ENCODE data around the gene GABRA4. TPM values are rescaled to one million over a fixed set of nuclear protein-coding genes. Genes with fewer than 3 reads are reported as not detected.

GABRA4 gene
- total and polyA plus RNA-seq, 5 donors from 2014 or later = not detected

DNA sequence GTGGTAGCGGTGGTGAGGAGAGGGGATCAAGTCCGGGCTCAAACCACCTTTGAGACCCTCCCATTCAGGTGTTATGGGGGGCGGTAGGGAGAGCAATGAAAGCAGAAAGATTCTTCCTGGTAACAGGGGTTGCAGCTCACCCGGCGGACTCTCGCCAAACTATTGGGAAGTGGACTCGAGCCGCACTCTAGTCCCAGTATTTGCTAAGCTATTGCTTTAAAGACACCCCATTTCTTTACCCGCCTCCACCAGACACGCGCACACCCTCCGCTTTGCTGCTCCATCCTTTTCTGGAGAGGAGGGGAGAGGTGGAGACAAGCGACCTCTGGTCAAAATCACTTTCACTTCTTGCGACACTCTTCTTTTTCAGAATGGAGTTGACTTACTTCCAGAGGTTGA, 625 bp upstream of the GABRA4 start:
- H3K27me3 ChIP-seq (ENCODE audit: control insufficient read depth, insufficient read depth, low read length) = peaks cover 23% of the 10 kb centered on the region
- peaks cover 47% of the 10 kb centered on the region for H3K27me3 Mint-ChIP-seq
- peaks cover 14% of the 10 kb centered on the region for H3K4me1 ChIP-seq (ENCODE audit: control insufficient read depth, insufficient read depth, low read length, poor library complexity, severe bottlenecking)

DNA sequence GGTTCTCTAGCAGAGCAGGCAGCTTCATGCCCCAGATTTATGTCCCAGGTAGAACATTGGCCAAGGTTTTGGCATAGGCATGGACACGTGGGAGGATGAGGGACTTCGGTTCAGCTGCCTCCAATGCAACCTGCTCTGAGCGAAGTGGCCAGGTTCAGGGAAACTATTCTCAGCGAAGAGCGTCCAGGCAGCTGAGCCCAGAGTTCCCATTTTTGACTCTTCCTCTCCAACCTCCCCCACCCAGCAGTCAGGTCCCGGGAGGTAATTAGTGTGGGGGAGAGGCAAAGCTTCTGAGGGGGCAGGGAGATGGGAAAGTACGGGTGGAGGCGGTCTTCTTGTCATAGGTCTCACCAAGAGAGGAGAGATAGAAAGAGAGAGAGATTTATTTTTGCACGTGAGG, 1.0 kb downstream of the GABRA4 start:
- H3K4me1 ChIP-seq (ENCODE audit: control insufficient read depth, insufficient read depth, low read length, poor library complexity, severe bottlenecking) = peaks cover 14% of the 10 kb centered on the region
- H3K4me3 Mint-ChIP-seq = no peak overlapping the region
- H3K4me1 Mint-ChIP-seq = peaks cover 0 to 26% (median 3%) of the 10 kb centered on the region in 4 donors
- no peak for ATAC-seq (ENCODE audit: low read depth in 2 of 2)
- H3K27me3 Mint-ChIP-seq = peaks cover 47% of the 10 kb centered on the region
- H3K9me3 Mint-ChIP-seq = peaks cover 0 to 5% (median 0%) of the 10 kb centered on the region in 7 donors
- no peak overlapping the region for H3K27ac ChIP-seq (ENCODE audit: insufficient read depth, low read length, poor library complexity, severe bottlenecking)
- H3K36me3 Mint-ChIP-seq = no peaks in the 10 kb centered on the region
- DNase-seq = no peak
- no peaks in the 10 kb centered on the region for H3K36me3 ChIP-seq (ENCODE audit: control insufficient read depth, insufficient read depth, low read length)
- H3K27ac Mint-ChIP-seq = no peak overlapping the region
- peaks cover 24% of the 10 kb centered on the region for H3K27me3 ChIP-seq (ENCODE audit: control insufficient read depth, insufficient read depth, low read length)
- H3K4me3 ChIP-seq (ENCODE audit: low read depth, low read length) = no peak overlapping the region
- H3K9me3 ChIP-seq (ENCODE audit: control insufficient read depth in 2 of 2, low read length in 2 of 2) = no peaks in the 10 kb centered on the region

More for the DNA sequence above, 625 bp upstream of the GABRA4 start:
- ATAC-seq (ENCODE audit: low read depth in 2 of 2) (no peak), DNase-seq (no peak)
- Mint-ChIP-seq H3K4me1 (peaks cover 0 to 26% (median 3%) of the 10 kb centered on the region in 4 donors), H3K27ac (no peak overlapping the region), H3K4me3 (peak overlapping the region in 2 of 4 donors; percentile 50 to 57), H3K36me3 (no peaks in the 10 kb centered on the region), H3K9me3 (peaks cover 0 to 5% (median 0%) of the 10 kb centered on the region in 7 donors)
- H3K9me3 ChIP-seq (ENCODE audit: control insufficient read depth in 2 of 2, low read length in 2 of 2) = no peaks in the 10 kb centered on the region
- H3K27ac ChIP-seq (ENCODE audit: insufficient read depth, low read length, poor library complexity, severe bottlenecking) = no peak overlapping the region
- H3K36me3 ChIP-seq (ENCODE audit: control insufficient read depth, insufficient read depth, low read length) = no peaks in the 10 kb centered on the region
- H3K4me3 ChIP-seq (ENCODE audit: low read depth, low read length) = peak overlapping the region; percentile 35

DNA sequence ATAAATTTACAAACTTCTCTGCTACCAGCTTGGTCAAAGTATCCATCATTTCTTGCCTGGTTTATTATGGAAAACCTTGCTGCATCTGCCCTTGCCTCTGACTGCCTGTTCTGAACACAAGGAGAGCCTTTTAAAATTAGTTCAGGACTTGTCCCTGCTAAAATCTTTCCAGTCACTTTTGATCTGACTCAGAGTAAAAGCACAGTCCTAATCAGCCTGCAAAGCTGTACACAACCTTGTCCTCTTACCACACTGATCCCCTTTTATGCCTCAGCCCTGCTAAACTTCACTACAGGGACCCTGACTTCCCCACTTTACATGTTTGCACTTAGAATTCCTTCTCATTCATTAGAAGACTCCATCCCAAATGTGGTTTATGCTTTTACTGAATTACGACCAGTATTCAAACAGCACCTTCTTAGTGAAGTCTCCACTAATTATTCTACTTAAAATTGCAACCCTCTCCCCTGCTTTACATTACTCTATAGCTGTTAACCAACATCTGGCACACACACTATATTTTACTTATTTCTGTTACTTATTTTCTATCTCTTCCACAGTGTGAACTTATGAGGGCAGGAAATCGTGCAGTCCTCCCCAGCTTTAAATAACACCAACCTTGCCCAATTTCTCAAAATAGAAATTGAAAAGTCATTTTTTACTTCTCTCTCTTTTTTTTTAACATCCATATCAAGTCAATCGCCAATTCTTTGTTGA, 6.3 kb downstream of the GABRA4 start:
- no peak for DNase-seq
- H3K36me3 Mint-ChIP-seq = no peaks in the 10 kb centered on the region
- peaks cover 0 to 1% (median under 1%) of the 10 kb centered on the region in 4 donors for H3K4me1 Mint-ChIP-seq
- ATAC-seq (ENCODE audit: low read depth in 2 of 2) = no peak
- Histone ChIP-seq H3K9me3 (ENCODE audit: control insufficient read depth in 2 of 2, low read length in 2 of 2) (no peaks in the 10 kb centered on the region), H3K27ac (ENCODE audit: insufficient read depth, low read length, poor library complexity, severe bottlenecking) (no peak overlapping the region), H3K4me3 (ENCODE audit: low read depth, low read length) (no peak overlapping the region), H3K27me3 (ENCODE audit: control insufficient read depth, insufficient read depth, low read length) (peaks cover 21% of the 10 kb centered on the region), H3K36me3 (ENCODE audit: control insufficient read depth, insufficient read depth, low read length) (no peaks in the 10 kb centered on the region), H3K4me1 (ENCODE audit: control insufficient read depth, insufficient read depth, low read length, poor library complexity, severe bottlenecking) (no peaks in the 10 kb centered on the region)
- no peak overlapping the region for H3K4me3 Mint-ChIP-seq
- peaks cover 16% of the 10 kb centered on the region for H3K27me3 Mint-ChIP-seq
- H3K9me3 Mint-ChIP-seq = peaks cover 0 to 5% (median 0%) of the 10 kb centered on the region in 7 donors
- H3K27ac Mint-ChIP-seq = no peak overlapping the region

DNA sequence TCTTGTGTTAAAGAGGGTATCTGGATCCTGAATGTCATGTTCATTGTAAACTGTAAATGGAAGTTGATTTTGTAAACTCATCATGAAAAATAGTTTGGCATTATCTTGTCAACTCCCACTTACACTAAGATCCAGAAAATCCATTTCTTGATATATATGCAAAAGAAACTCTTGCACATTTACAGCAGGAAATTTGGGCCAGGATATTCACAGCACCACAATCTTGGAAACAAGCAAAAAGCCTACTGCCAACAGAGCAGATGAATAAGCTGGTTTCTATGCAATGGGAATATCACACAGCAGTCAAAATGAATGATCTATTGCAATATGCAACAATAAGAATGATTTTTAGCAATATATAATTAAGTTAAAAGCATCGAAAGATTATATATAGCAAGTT, 8.6 kb downstream of the GABRA4 start:
- Histone ChIP-seq H3K4me3 (ENCODE audit: low read depth, low read length) (no peak overlapping the region), H3K27me3 (ENCODE audit: control insufficient read depth, insufficient read depth, low read length) (peaks cover 12% of the 10 kb centered on the region), H3K27ac (ENCODE audit: insufficient read depth, low read length, poor library complexity, severe bottlenecking) (no peak overlapping the region), H3K9me3 (ENCODE audit: control insufficient read depth in 2 of 2, low read length in 2 of 2) (no peaks in the 10 kb centered on the region), H3K4me1 (ENCODE audit: control insufficient read depth, insufficient read depth, low read length, poor library complexity, severe bottlenecking) (no peaks in the 10 kb centered on the region), H3K36me3 (ENCODE audit: control insufficient read depth, insufficient read depth, low read length) (no peaks in the 10 kb centered on the region)
- ATAC-seq (ENCODE audit: low read depth in 2 of 2) (no peak), DNase-seq (no peak)
- no peaks in the 10 kb centered on the region for H3K4me1 Mint-ChIP-seq
- no peak overlapping the region for H3K27ac Mint-ChIP-seq
- no peaks in the 10 kb centered on the region for H3K36me3 Mint-ChIP-seq
- H3K9me3 Mint-ChIP-seq = no peaks in the 10 kb centered on the region
- H3K4me3 Mint-ChIP-seq = no peak overlapping the region
- peaks cover under 1% of the 10 kb centered on the region for H3K27me3 Mint-ChIP-seq

DNA sequence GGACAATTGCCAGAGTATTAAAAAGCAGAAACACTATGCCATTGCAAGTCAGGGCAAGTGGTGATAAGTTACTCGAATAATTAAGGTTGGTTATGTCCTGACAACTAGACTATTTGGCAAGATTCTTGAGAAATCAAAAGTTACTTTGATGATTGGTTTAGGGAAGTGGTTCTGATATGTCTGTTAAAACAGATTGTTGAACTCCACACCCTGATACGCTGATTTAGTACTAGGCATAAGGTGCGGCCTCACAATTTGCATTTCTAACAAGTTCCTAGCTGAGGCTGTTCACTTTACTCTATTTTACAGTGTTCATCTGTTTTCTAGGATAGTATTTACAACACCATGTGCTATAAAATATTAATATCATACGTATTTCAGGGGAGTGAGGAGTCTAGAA, 12.5 kb downstream of the GABRA4 start:
- Histone ChIP-seq H3K4me3 (ENCODE audit: low read depth, low read length) (no peak overlapping the region), H3K27me3 (ENCODE audit: control insufficient read depth, insufficient read depth, low read length) (peaks cover 2% of the 10 kb centered on the region), H3K36me3 (ENCODE audit: control insufficient read depth, insufficient read depth, low read length) (no peaks in the 10 kb centered on the region), H3K27ac (ENCODE audit: insufficient read depth, low read length, poor library complexity, severe bottlenecking) (no peak overlapping the region), H3K9me3 (ENCODE audit: control insufficient read depth in 2 of 2, low read length in 2 of 2) (no peaks in the 10 kb centered on the region), H3K4me1 (ENCODE audit: control insufficient read depth, insufficient read depth, low read length, poor library complexity, severe bottlenecking) (no peaks in the 10 kb centered on the region)
- Mint-ChIP-seq H3K4me3 (no peak overlapping the region), H3K4me1 (no peaks in the 10 kb centered on the region), H3K27me3 (no peaks in the 10 kb centered on the region), H3K9me3 (no peaks in the 10 kb centered on the region), H3K36me3 (no peaks in the 10 kb centered on the region), H3K27ac (no peak overlapping the region)
- ATAC-seq (ENCODE audit: low read depth in 2 of 2) (no peak), DNase-seq (no peak)

DNA sequence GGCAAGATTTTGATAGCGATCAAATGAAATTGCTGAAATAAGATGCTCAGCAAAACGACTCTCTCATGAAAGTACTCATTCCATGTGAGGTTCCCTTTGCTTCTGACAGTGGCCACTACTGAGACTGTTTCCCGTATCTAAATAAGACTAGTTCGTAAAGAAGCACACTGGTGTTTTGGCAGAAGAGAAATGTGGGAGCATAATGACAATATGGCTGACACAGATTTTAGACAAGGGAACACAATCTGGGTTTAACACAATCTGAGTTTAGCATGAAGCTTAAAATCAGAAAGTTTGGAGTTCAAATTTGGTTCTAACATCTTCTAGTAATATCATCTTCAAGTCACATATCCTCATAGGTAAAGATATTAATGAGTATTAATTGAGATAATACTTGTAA, 13.7 kb downstream of the GABRA4 start:
- H3K4me1 ChIP-seq (ENCODE audit: control insufficient read depth, insufficient read depth, low read length, poor library complexity, severe bottlenecking) = no peaks in the 10 kb centered on the region
- Mint-ChIP-seq H3K27me3 (no peaks in the 10 kb centered on the region), H3K9me3 (no peaks in the 10 kb centered on the region), H3K36me3 (no peaks in the 10 kb centered on the region), H3K4me3 (no peak overlapping the region), H3K27ac (no peak overlapping the region), H3K4me1 (no peaks in the 10 kb centered on the region)
- ATAC-seq (ENCODE audit: low read depth in 2 of 2) (no peak), DNase-seq (no peak)
- no peak overlapping the region for H3K4me3 ChIP-seq (ENCODE audit: low read depth, low read length)
- peaks cover 2% of the 10 kb centered on the region for H3K27me3 ChIP-seq (ENCODE audit: control insufficient read depth, insufficient read depth, low read length)
- H3K36me3 ChIP-seq (ENCODE audit: control insufficient read depth, insufficient read depth, low read length) = no peaks in the 10 kb centered on the region
- no peaks in the 10 kb centered on the region for H3K9me3 ChIP-seq (ENCODE audit: control insufficient read depth in 2 of 2, low read length in 2 of 2)
- H3K27ac ChIP-seq (ENCODE audit: insufficient read depth, low read length, poor library complexity, severe bottlenecking) = no peak overlapping the region

DNA sequence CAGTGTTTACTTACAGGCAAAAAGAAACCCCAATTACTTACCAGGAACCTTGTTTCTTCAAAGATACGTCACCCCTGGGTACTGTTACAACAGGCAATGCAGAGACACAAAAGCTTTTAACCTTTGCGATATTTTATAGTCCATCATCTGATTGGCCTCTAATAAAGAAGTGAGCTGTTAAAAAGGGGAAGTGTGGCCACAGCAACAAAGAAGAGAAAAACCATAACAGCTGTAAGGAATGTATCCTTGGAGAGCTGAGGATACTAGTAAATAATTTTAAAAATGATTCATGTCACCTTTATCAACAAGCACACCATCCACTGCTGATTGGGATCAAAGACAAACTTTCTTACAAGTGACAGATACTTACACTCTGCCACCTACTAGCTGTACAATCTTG, 14.1 kb downstream of the GABRA4 start:
- Histone ChIP-seq H3K4me3 (ENCODE audit: low read depth, low read length) (no peak overlapping the region), H3K27ac (ENCODE audit: insufficient read depth, low read length, poor library complexity, severe bottlenecking) (no peak overlapping the region), H3K27me3 (ENCODE audit: control insufficient read depth, insufficient read depth, low read length) (peaks cover 2% of the 10 kb centered on the region), H3K9me3 (ENCODE audit: control insufficient read depth in 2 of 2, low read length in 2 of 2) (no peaks in the 10 kb centered on the region), H3K4me1 (ENCODE audit: control insufficient read depth, insufficient read depth, low read length, poor library complexity, severe bottlenecking) (no peaks in the 10 kb centered on the region), H3K36me3 (ENCODE audit: control insufficient read depth, insufficient read depth, low read length) (no peaks in the 10 kb centered on the region)
- no peaks in the 10 kb centered on the region for H3K4me1 Mint-ChIP-seq
- H3K27me3 Mint-ChIP-seq = no peaks in the 10 kb centered on the region
- no peak overlapping the region for H3K4me3 Mint-ChIP-seq
- H3K27ac Mint-ChIP-seq = no peak overlapping the region
- DNase-seq (no peak), ATAC-seq (ENCODE audit: low read depth in 2 of 2) (no peak)
- no peaks in the 10 kb centered on the region for H3K36me3 Mint-ChIP-seq
- H3K9me3 Mint-ChIP-seq = no peaks in the 10 kb centered on the region

DNA sequence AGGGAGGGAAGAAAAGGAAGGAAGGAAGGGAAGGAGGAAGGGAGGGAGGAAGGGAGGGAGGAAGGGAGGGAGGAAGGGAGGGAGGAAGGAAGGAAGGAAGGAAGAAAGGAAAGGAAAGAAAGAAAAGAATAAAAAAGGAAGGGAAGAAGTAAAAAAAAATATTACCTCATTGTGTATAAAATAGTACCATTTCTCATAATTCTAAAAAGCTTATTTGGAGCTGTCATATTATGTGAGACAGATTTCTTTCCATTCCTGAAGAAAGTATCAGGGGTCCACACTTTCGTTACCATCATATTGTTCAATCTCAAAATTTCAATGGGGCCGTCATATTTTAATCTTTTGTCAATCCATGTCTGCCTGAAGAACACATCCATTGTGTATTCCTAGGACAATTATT, 16.1 kb downstream of the GABRA4 start:
- H3K36me3 Mint-ChIP-seq = no peaks in the 10 kb centered on the region
- Histone ChIP-seq H3K4me1 (ENCODE audit: control insufficient read depth, insufficient read depth, low read length, poor library complexity, severe bottlenecking) (no peaks in the 10 kb centered on the region), H3K9me3 (ENCODE audit: control insufficient read depth in 2 of 2, low read length in 2 of 2) (no peaks in the 10 kb centered on the region), H3K4me3 (ENCODE audit: low read depth, low read length) (no peak overlapping the region), H3K27ac (ENCODE audit: insufficient read depth, low read length, poor library complexity, severe bottlenecking) (no peak overlapping the region), H3K27me3 (ENCODE audit: control insufficient read depth, insufficient read depth, low read length) (no peaks in the 10 kb centered on the region), H3K36me3 (ENCODE audit: control insufficient read depth, insufficient read depth, low read length) (no peaks in the 10 kb centered on the region)
- H3K9me3 Mint-ChIP-seq = no peaks in the 10 kb centered on the region
- no peak overlapping the region for H3K27ac Mint-ChIP-seq
- no peaks in the 10 kb centered on the region for H3K4me1 Mint-ChIP-seq
- no peak overlapping the region for H3K4me3 Mint-ChIP-seq
- ATAC-seq (ENCODE audit: low read depth in 2 of 2) (no peak), DNase-seq (no peak)
- H3K27me3 Mint-ChIP-seq = no peaks in the 10 kb centered on the region
